Measurements from ENCODE around the gene COX6A1. TPM values are rescaled to one million over a fixed set of nuclear protein-coding genes. Genes with fewer than 3 reads are reported as not detected.

COX6A1 gene
- total and polyA plus RNA-seq, 2 of the 13 experiments (the other 11 are each of a cell fraction or from before 2014, with no cell fraction given) = 542 to 673 TPM

DNA sequence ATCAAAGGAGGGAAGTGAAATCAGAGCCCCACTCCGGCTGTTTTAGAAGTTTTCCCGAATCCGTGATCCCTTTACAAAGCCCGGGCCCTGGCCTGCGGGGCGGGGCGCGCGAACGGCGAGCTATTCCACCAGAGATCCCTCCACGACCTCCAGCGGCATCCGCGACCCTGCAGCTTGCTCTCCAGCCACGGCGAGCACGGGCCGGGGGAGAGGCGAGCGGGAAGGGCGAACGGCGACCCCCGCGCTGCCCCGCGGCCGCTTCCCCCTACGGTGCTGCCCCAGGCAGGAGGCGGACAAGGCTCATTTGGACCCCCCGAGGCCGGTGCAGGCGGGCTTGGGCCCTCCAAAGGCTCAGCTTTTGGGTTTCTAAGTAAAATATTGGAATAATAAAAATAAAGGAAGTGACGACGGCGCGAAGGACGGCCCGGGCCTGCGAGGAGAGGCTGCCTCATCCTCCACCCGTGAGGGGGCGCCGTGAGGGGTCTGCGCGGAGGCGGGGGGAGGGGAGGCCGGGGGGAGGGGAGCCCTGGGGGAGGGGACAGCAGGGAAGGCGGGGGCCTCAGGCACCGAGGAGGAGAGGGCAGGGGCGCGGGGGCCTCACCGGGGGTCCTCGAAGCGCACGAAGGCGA, 31.0 kb downstream of the COX6A1 start (continued):
- no peak for TF ChIP-seq ZUFSP (CRISPR knock-in tag; IDR thresholded peaks at IDR 0.05; ENCODE audit: borderline replicate concordance)
- TF ChIP-seq CTCF (CRISPR knock-in tag; IDR thresholded peaks at IDR 0.05) = peak; percentile 40; the same call in 1 of the 2 replicates
- no peak for TF ChIP-seq ZFP36L2 (CRISPR knock-in tag; IDR thresholded peaks at IDR 0.05)
- no peak for TF ChIP-seq GATA4 (IDR thresholded peaks at IDR 0.05; ENCODE audit: borderline replicate concordance, low read depth)
- no peak for TF ChIP-seq KDM3A (CRISPR knock-in tag; IDR thresholded peaks at IDR 0.05; ENCODE audit: low read depth)
- TF ChIP-seq THAP9 (CRISPR knock-in tag; IDR thresholded peaks at IDR 0.05; ENCODE audit: borderline replicate concordance) = 0 out of 2 replicates have a peak, but pooled peaks have one; percentile 10
- TF ChIP-seq SMARCC2 (IDR thresholded peaks at IDR 0.05) = no peak
- TF ChIP-seq NR1H2 (CRISPR knock-in tag; IDR thresholded peaks at IDR 0.05; ENCODE audit: borderline replicate concordance, low read depth) = no peak
- TF ChIP-seq ISX (CRISPR knock-in tag; conservative IDR thresholded peaks at IDR 0.05) = no peak
- 0 out of 2 replicates have a peak, but pooled peaks have one; percentile 7 for TF ChIP-seq ISL2 (CRISPR knock-in tag; IDR thresholded peaks at IDR 0.05)
- TF ChIP-seq ZNF121 (CRISPR knock-in tag; IDR thresholded peaks at IDR 0.05) = no peak
- TF ChIP-seq, protein P1, sequence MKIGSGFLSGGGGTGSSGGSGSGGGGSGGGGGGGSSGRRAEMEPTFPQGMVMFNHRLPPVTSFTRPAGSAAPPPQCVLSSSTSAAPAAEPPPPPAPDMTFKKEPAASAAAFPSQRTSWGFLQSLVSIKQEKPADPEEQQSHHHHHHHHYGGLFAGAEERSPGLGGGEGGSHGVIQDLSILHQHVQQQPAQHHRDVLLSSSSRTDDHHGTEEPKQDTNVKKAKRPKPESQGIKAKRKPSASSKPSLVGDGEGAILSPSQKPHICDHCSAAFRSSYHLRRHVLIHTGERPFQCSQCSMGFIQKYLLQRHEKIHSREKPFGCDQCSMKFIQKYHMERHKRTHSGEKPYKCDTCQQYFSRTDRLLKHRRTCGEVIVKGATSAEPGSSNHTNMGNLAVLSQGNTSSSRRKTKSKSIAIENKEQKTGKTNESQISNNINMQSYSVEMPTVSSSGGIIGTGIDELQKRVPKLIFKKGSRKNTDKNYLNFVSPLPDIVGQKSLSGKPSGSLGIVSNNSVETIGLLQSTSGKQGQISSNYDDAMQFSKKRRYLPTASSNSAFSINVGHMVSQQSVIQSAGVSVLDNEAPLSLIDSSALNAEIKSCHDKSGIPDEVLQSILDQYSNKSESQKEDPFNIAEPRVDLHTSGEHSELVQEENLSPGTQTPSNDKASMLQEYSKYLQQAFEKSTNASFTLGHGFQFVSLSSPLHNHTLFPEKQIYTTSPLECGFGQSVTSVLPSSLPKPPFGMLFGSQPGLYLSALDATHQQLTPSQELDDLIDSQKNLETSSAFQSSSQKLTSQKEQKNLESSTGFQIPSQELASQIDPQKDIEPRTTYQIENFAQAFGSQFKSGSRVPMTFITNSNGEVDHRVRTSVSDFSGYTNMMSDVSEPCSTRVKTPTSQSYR (CRISPR knock-in tag; IDR thresholded peaks at IDR 0.05; ENCODE audit: borderline replicate concordance) = peak; percentile 76; the same call in 1 of the 2 replicates
- no peak for TF ChIP-seq BHLHE40 (IDR thresholded peaks at IDR 0.05; ENCODE audit: low read length)
- TF ChIP-seq RNF219 (CRISPR knock-in tag; IDR thresholded peaks at IDR 0.05) = no peak
- TF ChIP-seq NRL (CRISPR knock-in tag; IDR thresholded peaks at IDR 0.05; ENCODE audit: borderline replicate concordance) = no peak
- no peak for TF ChIP-seq CREB1 (IDR thresholded peaks at IDR 0.05)
- no peak for TF ChIP-seq CREB1 (CRISPR knock-in tag; IDR thresholded peaks at IDR 0.05)
- 0 out of 2 replicates have a peak, but pooled peaks have one; percentile 39 for TF ChIP-seq SAFB2 (CRISPR knock-in tag; IDR thresholded peaks at IDR 0.05; ENCODE audit: borderline replicate concordance, low read depth)

Measured in HepG2 (cell line).